OCI-LY7 (cell line): ENCODE results near the gene CES4A. TPM values are rescaled to one million over a fixed set of nuclear protein-coding genes. Genes with fewer than 3 reads are reported as not detected.
A peak's percentile ranks its signal among the peaks of the same experiment; 100 is the strongest.

ENCODE experiments used
- BruUV-seq: library from RNA; stranded (reverse); fragments of 400-500 nt; replicated peaks from 2 replicates; lab custom pipeline; 2021; lab: Mats Ljungman, UMichigan
- CTCF ChIA-PET: fragments of 300-600 bp; sonication (Branson Sonifier 250); formaldehyde crosslinking; loops from one replicate; lab custom pipeline; 2022; ENCODE audit warnings: antibody characterized with exemption; ENCODE audit not compliant: unreplicated experiment; lab: Charles Lee
- POLR2A ChIA-PET: fragments of 300-600 bp; sonication (Branson Sonifier 250); formaldehyde crosslinking; loops from one replicate; lab custom pipeline; 2022; ENCODE audit warnings: antibody characterized with exemption; lab: Charles Lee
- DNase-seq: peaks from one replicate; pipeline ENCODE4 v3.0.0-alpha.2; 2015; ENCODE audit warnings: low spot score
- H2AFZ ChIP-seq: fragments of 200-600 bp; sonication (generic), shearing (Covaris generic); 2 replicates; pipeline ENCODE4 v1.6.1; 2014; ENCODE audit warnings: mild to moderate bottlenecking, antibody characterized with exemption, low read length, moderate library complexity
- H3K27ac ChIP-seq: fragments of 200-600 bp; sonication (generic); 2 replicates; pipeline ENCODE4 v1.5.1; 2014; ENCODE audit warnings: mixed run types, low read depth, mild to moderate bottlenecking, moderate library complexity, low read length, inconsistent platforms; ENCODE audit not compliant: poor library complexity, severe bottlenecking
- H3K36me3 ChIP-seq: fragments of 200-600 bp; sonication (generic); 2 replicates; pipeline ENCODE4 v1.6.1; 2014; ENCODE audit warnings: mild to moderate bottlenecking, antibody characterized with exemption, low read length, moderate library complexity, mixed read lengths; ENCODE audit not compliant: insufficient read depth
- H3K4me1 ChIP-seq: fragments of 200-600 bp; sonication (generic); 2 replicates; pipeline ENCODE4 v1.5.1; 2014; ENCODE audit warnings: mild to moderate bottlenecking, low read length; ENCODE audit not compliant: insufficient read depth, poor library complexity, severe bottlenecking
- H3K4me2 ChIP-seq: fragments of 200-600 bp; sonication (generic); 2 replicates; pipeline ENCODE4 v1.6.1; 2014; ENCODE audit warnings: mild to moderate bottlenecking, low read length
- H3K4me3 ChIP-seq: fragments of 200-600 bp; sonication (generic); 2 replicates; pipeline ENCODE4 v1.5.1; 2014; ENCODE audit warnings: mild to moderate bottlenecking, low read depth, low read length; ENCODE audit not compliant: poor library complexity, severe bottlenecking
- H3K79me2 ChIP-seq: fragments of 200-600 bp; sonication (generic); 2 replicates; pipeline ENCODE4 v1.6.1; 2016; ENCODE audit warnings: low read depth, mild to moderate bottlenecking, low read length, moderate library complexity, mixed read lengths; ENCODE audit not compliant: insufficient read depth
- H3K9me2 ChIP-seq: fragments of 200-600 bp; sonication (generic); 2 replicates; pipeline ENCODE4 v1.6.1; 2016; ENCODE audit warnings: mild to moderate bottlenecking, low read length, mixed read lengths; ENCODE audit not compliant: insufficient read depth
- H3K9me3 ChIP-seq: fragments of 200-600 bp; sonication (generic); 2 replicates; pipeline ENCODE4 v1.6.1; 2014; ENCODE audit warnings: mild to moderate bottlenecking, mixed run types, low read length, mixed read lengths
- H4K20me1 ChIP-seq: fragments of 200-600 bp; sonication (generic); 2 replicates; pipeline ENCODE4 v1.6.1; 2014; ENCODE audit warnings: mild to moderate bottlenecking, antibody characterized with exemption, low read length, moderate library complexity, mixed read lengths; ENCODE audit not compliant: insufficient read depth
- EZH2phosphoT487 ChIP-seq: fragments of 200-600 bp; sonication (generic); IDR thresholded peaks from 2 replicates; pipeline ENCODE4 v1.6.1; 2018; ENCODE audit warnings: low read depth, borderline replicate concordance, mild to moderate bottlenecking, mixed run types, antibody characterized with exemption, low read length, moderate library complexity, mixed read lengths
- intact Hi-C: fragments of 100-400 bp; cut with micrococcal nuclease; formaldehyde crosslinking; loops from one replicate; pipeline ENCODE4 v1.10.0; 2022; ENCODE audit not compliant: unreplicated experiment
- total RNA-seq, 2 experiments: library from RNA; depleted of rRNA in 1 of 2; stranded (reverse); fragments of >200 nt in 1 of 2; shearing (Covaris generic) in 1 of 2; gene quantifications; 2 replicates each; pipeline ENCODE4 v1.2.3, GENCODE V29; 2014 to 2022
- TF ChIP-seq, protein P1 (sequence below): fragments of 200-600 bp; sonication (generic); conservative IDR thresholded peaks from 2 replicates; pipeline ENCODE4 v1.5.1; 2014; ENCODE audit warnings: mild to moderate bottlenecking, antibody characterized with exemption, low read length, moderate library complexity, mixed read lengths

Gene CES4A
- total RNA-seq, 2 experiments from 2014 or later, result 0.38 to 0.47 TPM

- Histone ChIP-seq H3K27ac (no peak overlapping the region), H3K4me2 (peak overlapping the region; percentile 56), H2AFZ (peak overlapping the region; percentile 57; the same call in 1 of the 2 replicates), H3K79me2 (no peaks in the 10 kb centered on the region), H4K20me1 (no peaks in the 10 kb centered on the region), H3K9me2 (no peaks in the 10 kb centered on the region), H3K4me3 (peak overlapping the region; percentile 59), H3K4me1 (peaks cover 5% of the 10 kb centered on the region), H3K9me3 (no peaks in the 10 kb centered on the region), H3K36me3 (no peaks in the 10 kb centered on the region)
- no TSS peak for BruUV-seq
- ChIA-PET POLR2A (interaction anchor here (0.6 kb wide), 1 partner anchor 38 kb away, joined by 3 read pairs; no protein-coding TSS in a partner anchor), CTCF (no interaction called here)
- intact Hi-C loops, result no loop called here
- peak; percentile 48 for DNase-seq
- TF ChIP-seq EZH2phosphoT487, result no peak
- TF ChIP-seq, protein P1, sequence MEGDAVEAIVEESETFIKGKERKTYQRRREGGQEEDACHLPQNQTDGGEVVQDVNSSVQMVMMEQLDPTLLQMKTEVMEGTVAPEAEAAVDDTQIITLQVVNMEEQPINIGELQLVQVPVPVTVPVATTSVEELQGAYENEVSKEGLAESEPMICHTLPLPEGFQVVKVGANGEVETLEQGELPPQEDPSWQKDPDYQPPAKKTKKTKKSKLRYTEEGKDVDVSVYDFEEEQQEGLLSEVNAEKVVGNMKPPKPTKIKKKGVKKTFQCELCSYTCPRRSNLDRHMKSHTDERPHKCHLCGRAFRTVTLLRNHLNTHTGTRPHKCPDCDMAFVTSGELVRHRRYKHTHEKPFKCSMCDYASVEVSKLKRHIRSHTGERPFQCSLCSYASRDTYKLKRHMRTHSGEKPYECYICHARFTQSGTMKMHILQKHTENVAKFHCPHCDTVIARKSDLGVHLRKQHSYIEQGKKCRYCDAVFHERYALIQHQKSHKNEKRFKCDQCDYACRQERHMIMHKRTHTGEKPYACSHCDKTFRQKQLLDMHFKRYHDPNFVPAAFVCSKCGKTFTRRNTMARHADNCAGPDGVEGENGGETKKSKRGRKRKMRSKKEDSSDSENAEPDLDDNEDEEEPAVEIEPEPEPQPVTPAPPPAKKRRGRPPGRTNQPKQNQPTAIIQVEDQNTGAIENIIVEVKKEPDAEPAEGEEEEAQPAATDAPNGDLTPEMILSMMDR, result no peak
These were observed 12.3 kb downstream of the CES4A start for GRCh38 chr16:67000384-67001351.

GRCh38 chr16:67001726-67002125 lies 13.3 kb downstream of the CES4A start:
- no peaks in the 10 kb centered on the region for H3K9me3 ChIP-seq
- no peaks in the 10 kb centered on the region for H3K9me2 ChIP-seq
- POLR2A ChIA-PET, result no interaction called here
- peaks cover 5% of the 10 kb centered on the region for H3K4me1 ChIP-seq
- intact Hi-C loops, result no loop called here
- H4K20me1 ChIP-seq, result no peaks in the 10 kb centered on the region
- DNase-seq, result no peak
- CTCF ChIA-PET, result no interaction called here
- BruUV-seq, result no TSS peak
- H3K27ac ChIP-seq, result no peak overlapping the region
- no peak overlapping the region for H3K4me2 ChIP-seq
- H3K4me3 ChIP-seq, result no peak overlapping the region
- H3K36me3 ChIP-seq, result no peaks in the 10 kb centered on the region
- no peaks in the 10 kb centered on the region for H3K79me2 ChIP-seq
- H2AFZ ChIP-seq, result no peak overlapping the region
- TF ChIP-seq, protein P1, result no peak
- TF ChIP-seq EZH2phosphoT487, result no peak
